Stimulated activated CD4-positive, alpha-beta T cell treated with anti-CD3 and anti-CD28 coated beads, Interleukin-12 subunit alpha, Interleukin-12 subunit beta, amount 100 ng/mL, for 48 hours (primary cell): Measurements from ENCODE around the gene C12orf54.
"Not testable (repeated sequence)": the region's sequence is repeated elsewhere in the genome, so short reads cannot be mapped to it uniquely, and the experiment has no call there.

ENCODE experiments used
- DNase-seq, 3 donors: peaks; one replicate each; pipeline ENCODE4 v3.0.0-alpha.2; 2020; ENCODE audit warnings: low read depth in 2 of 3, low spot score in 1 of 3

Gene C12orf54

GRCh38 chr12:48508987-48509386 lies 26.7 kb downstream of the C12orf54 start:
- DNase-seq: no peak

DNA sequence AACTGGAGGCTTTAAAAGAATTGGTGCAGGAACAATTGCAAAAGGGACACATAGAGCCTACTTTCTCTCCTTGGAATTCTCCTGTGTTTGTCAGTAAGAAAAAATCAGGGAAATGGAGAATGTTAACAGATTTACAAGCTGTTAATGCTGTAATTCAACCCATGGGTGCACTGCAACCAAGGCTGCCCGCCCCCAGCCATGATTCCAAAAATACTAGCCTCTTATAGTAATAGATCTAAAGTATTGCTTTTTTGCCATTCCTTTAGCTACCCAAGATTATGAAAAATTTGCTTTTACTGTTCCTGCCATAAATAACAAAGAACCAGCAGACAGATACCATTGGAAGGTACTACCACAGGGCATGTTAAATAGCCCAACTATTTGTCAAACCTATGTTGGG lies 27.8 kb downstream of the C12orf54 start:
- DNase-seq: no peak

DNA sequence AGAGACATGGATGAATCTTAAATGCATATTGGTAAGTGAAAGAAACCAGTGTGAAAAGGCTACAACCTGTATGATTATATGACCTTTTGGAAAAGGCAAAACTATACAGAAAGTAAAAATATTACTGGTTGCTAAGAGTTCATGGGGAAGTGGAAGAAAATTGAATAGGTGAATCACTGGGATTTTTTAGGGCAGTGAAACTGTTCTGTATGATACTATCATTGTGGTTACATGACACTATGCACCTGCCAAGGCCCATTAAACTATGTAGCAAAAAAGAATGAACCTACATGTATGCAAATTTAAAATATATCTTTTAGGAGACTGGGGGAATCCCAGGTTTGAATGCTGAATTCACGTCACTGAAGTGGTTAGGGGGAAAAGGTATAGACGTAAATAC lies 30.6 kb downstream of the C12orf54 start:
- peak in 1 of 3 donors; percentile 4 for DNase-seq

GRCh38 chr12:48514728-48515127 lies 32.4 kb downstream of the C12orf54 start:
- no peak for DNase-seq

GRCh38 chr12:48520381-48520780 lies 38.1 kb downstream of the C12orf54 start:
- DNase-seq: not testable (repeated sequence)

DNA sequence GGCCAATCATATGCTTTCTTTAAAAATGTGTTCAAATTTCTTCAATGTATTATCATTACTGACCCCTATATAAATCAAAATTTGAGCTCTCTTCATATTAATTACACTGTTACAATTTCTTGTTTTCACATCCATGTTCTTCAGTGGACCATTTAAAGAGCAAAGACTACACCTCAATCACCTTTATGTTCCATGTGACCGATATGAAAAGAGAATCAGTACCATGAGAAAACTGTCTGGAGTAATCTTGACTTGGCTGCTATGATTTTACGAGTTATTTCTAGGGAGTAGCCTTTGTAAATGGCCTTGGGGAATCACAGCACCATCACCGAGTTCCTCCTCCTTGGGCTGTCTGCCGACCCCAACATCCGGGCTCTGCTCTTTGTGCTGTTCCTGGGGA lies 43.0 kb downstream of the C12orf54 start, which contains the start of gene OR8S1:
Gene OR8S1 (plus strand): TSS at position 301 of the 400 bp plus-strand sequence. CDS start 0 bp downstream, at position 301.
- DNase-seq: no peak

DNA sequence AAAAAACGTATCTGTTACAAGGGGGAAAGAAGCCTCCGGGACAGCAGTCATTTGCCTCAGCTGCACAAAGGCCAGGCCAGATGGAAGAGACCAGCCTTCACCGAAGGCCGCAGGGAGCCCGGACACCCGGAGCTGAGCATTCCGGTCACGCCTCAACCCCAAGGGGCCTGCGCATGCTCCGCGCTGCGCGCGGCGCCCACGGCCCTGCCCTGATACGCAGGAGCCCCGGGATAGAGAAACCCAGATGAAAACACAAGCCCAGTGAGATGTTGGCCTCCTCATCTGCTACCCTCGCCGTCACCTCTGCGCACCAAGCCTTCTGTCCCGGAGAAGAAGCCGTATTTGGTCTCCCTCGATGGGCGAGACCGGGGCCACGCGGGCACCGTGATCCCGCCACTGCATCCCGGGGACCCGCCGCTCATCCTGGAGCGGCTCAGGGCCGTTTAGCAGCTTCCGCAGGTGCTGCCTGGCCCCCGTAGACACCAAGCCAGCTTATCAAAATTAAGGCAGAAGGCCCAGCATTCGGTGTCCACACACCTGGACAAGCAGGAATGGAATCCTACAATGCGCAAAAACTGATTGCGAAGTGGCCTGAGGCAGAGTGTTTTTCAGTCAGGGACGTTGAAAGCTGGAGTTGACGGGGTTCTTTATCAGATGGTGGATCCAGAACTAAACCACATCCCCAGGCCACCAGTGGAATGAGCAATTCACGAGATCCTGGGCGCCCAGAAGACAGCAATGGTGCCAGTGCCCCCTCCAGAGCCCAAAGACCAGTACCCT lies 45.8 kb downstream of the C12orf54 start:
- no peak for DNase-seq

GRCh38 chr12:48532601-48533000 lies 50.3 kb downstream of the C12orf54 start:
- no peak for DNase-seq

DNA sequence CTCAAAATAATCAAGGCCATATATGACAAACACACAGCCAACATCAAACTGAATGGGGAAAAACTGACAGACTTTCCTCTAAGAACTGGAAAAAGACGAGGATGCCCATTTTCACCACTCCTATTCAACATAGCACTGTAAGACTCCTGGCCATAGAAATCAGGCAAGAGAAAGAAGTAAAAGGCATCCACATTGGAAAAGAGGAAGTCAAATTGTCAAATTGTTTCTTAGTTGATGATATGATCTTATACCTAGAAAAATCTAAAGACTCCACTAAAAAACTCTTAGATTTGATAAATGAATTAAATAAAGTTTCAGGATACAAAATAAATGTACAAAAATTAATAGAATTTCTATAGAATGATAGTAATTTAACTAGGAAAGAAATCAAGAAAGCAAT lies 54.3 kb downstream of the C12orf54 start:
- no peak for DNase-seq

DNA sequence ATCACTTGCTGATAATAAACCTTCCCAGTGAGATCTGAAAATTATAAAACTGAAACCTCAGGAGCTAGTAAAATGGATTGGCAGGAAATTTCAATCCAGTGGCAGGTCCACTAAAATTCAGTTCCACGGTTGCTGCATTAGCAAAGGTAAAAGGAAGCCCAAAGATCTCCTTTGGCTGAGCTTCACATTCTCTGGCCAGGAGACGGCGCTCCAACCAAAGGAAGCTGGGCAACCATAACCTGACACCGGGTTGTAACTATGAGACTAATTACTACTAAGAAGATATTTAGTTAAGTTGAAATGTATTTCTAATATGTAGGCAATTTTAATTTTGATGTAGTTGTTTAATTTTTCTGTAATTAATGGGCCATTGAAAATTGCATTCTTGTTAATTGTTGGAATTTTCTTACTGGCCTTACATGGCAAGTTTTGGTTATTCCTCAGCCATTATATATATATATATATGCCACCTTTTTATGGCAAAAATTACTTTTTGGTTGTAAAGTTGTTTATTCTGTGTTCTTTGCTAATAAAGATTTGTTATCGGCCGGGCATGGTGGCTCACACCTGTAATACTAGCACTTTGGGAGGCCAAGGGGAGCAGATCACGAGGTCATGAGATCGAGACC lies 60.1 kb downstream of the C12orf54 start:
- peak; percentile 21 to 46 (median 38) for DNase-seq

GRCh38 chr12:48545833-48546469 lies 63.7 kb downstream of the C12orf54 start:
- no peak for DNase-seq
